Hematopoietic multipotent progenitor cell treated with erythropoietin and hydrocortisone succinate and interleukin-3 and kit ligand, for 4 days (in vitro differentiated cells): ENCODE data around the gene F7.
A peak's percentile ranks its signal among the peaks of the same experiment; 100 is the strongest.

Experiments
- DNase-seq: peaks from one replicate; pipeline ENCODE4 v3.0.0-alpha.2; 2015

The F7 gene

DNA sequence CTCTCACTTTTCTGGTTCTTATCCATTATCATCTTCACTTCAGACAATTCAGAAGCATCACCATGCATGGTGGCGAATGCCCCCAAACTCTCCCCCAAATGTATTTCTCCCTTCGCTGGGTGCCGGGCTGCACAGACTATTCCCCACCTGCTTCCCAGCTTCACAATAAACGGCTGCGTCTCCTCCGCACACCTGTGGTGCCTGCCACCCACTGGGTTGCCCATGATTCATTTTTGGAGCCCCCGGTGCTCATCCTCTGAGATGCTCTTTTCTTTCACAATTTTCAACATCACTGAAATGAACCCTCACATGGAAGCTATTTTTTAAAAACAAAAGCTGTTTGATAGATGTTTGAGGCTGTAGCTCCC lies 14.2 kb downstream of the F7 start:
- DNase-seq: no peak

DNA sequence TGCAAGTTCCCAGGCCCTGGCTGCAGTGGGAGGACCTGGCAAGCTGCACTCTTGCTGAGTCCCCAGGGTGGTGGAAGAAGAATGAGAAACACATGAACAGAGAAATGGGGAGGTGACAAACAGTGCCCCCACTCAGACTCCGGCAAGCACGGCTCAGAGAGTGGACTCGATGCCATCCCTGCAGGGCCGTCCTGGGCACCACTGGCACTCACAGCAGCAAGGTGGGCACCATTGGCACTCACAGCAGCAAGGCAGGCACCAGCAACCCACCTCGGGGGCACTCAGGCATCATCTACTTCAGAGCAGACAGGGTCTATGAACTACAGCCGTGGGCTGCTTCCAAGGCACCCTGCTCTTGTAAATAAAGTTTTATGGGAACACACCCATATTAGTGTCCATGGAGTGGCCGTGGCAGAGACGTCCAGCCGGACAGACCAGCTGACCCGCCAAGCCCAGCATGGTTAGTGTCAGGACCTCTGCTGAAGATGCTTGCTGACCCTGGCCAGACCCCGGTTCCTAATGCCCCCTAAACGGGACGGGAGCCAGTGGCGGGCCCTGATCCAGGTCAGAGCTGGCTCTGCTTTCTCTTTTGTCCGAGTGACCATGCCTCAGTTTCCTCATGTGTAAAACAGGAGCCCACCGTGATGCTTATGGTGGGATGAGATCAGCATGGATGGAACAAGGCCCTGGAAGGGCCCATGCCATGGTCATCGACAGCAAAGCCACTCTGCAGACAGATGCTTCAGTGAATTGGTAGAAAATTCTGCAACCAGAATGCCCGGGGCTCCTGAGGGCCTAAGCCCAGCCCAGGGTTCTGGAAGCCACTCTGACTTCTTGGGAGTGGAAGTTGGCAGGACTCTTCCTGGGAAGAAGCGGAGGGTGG lies 14.9 kb downstream of the F7 start:
- DNase-seq: no peak

DNA sequence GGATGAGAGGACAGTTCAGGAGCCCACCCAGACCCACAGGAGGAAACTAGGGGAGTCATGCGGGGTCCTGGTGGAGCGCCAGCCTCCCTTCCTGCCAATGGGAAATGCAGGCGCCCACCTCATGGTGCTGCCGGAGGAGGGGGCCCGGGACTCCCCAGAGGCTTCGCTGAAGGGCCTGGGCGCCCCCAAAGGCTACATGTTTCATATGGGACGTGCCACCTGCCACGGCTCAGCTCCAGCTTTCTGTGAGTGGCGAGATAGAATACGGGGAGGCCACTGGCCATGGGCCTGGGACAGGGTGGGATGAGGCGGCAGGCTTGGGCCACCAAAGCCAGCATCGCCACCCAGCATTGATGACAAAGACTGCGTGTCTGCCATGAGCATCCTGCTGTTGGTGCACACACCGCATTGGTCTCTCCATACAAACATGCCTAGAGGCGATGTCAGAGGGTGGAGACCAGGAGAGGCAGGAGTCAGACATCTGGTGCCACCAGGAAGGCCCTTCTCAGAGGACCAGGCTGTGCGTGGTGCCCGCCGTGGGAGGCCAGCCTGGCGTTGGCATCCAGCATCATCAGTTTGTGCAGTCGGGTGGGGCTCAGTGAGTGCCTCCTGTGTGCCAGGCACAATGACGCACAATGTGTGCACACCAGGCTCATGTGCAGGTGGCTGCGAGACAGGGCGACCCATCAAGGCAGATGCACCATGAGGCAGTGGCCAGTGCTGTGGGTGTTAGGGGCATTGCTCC lies 15.8 kb downstream of the F7 start:
- no peak for DNase-seq

DNA sequence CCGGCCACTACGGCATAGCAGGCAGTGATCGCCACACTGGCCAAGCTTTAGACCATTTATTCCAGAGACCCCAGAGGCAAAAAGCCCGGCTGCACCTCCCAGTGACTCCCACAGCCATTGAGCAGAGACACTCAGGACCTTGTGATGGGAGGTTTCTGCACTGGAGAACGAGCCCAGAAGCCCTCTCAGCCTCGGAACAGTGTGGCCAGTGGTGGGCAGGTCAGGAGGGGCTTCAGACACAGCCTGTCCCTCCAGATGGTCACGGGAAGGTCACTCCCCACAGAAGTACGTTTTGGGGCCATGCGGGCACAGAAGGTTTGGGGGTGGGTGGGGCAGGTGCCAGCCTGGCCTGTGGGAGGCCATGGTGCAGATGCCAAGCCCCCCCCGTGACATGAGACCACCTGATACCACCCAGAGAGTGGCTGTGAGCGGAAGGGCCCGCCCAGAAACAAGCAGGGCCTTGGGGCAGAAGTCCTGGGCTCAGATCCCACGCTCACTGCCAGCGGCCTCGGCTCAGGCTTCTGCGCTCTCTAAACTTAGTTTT lies 16.4 kb downstream of the F7 start:
- no peak for DNase-seq

DNA sequence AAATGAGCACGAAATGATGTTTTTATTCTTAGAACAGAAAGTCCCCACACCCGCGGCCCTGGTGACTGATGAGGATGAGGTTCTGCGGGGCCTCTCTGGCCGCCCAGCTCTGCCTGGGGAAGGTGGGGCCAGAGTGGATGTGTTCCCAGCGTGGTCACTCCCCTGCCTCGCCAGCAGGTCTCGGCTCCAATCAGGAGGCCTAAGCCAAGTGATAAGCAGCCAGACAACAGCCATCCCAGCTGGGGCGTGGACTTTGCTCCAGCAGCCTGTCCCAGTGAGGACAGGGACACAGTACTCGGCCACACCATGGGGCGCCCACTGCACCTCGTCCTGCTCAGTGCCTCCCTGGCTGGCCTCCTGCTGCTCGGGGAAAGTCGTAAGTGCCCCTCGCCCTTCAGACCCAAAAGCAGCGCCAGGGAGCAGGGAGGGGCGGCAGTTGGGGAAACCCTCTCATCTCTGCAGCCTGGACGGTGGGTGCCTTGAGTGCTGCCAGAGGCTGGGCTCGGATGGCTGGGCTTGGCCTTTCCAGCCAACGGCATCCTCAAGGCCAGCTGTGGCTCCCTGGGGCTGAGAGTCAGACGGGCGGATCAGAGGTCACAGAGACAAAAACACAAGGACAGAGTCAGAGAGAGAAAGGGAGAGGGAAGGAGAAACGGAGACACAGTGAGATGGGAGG lies 17.1 kb downstream of the F7 start, which contains the start of gene F10:
F10 (plus strand) TSS at position 250 of the 676 bp plus-strand sequence; CDS start at position 307, 57 bp downstream.
- no peak for DNase-seq

DNA sequence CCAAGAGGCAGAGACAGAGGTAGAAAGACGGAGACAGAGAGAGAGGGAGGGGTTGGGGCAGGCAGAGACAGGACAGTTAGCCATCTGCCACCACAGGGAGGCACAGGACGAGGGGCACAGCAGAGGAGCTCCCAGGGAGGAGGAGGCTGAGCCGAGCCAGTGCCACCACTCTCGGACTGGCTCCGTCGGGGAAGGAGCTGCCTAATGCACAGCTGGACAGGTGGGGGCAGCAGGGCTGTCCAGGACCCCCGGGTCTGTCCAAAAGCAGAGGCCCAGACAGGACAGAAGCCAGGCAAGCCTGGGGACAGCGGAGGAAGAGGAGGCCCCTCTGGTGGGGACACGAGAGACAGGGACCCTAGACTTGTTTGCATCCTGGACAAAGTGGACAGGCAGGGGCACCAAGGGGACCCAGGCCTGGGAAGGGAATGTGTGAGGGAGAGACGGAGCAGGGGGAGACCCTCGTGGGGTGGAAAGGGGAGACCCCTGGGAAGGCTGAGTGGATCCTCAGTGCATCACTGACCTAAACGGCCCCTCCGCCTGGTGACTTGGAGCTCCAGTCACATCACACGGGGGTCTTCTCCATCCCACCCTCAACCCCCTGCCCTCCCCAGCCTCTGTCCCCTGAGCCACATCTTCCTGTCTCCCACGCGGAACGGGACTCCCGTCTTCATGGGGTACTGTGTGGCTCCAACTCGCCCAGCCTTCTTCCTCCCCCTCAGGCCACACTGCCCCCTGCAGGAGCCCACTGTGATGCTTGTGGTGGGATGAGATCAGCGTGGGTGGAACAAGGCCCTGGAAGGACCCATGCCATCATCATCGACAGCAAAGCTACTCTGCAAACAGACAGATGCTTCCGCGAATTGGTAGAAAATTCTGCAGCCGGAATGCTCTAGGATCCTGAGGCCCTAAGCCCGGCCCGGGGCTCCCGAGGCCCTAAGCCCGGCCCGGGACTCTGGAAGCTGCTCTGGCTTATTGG lies 17.9 kb downstream of the F7 start:
- peak; percentile 48 for DNase-seq

DNA sequence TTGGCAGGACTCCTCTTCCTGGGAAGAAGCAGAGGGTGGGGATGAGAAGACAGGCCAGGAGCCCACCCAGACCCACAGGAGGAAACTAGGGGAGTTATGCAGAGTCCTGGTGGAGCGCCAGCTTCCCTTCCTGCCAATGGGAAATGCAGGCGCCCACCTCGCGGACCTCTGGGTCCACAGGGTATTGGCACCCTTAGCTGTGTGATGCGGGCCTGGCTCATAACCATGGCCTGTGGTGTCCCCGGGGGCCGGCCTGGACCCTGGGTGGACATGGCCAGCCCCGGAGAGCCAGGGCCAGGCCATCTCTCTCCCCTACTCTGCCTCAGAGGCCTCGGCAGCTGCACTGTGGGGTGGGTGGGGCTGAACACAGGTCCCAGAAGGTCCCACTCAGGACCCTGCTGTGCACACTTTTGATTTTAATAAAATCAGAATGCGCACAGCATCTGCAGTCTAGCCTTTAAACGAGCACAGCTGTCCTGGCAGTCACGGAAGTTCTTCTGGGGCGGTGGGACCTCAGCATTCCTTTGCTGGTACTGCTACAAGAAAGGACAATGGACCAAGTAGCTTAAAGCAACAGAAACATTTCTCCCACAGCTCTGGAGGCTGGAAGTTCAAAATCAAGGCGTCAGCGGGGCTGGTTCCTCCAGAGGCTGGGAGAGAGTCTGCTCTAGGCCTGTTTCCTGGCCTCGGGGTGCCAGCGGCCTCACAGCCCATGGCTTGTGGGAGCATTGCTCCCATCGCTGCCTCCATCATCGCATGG lies 18.8 kb downstream of the F7 start:
- no peak for DNase-seq

DNA sequence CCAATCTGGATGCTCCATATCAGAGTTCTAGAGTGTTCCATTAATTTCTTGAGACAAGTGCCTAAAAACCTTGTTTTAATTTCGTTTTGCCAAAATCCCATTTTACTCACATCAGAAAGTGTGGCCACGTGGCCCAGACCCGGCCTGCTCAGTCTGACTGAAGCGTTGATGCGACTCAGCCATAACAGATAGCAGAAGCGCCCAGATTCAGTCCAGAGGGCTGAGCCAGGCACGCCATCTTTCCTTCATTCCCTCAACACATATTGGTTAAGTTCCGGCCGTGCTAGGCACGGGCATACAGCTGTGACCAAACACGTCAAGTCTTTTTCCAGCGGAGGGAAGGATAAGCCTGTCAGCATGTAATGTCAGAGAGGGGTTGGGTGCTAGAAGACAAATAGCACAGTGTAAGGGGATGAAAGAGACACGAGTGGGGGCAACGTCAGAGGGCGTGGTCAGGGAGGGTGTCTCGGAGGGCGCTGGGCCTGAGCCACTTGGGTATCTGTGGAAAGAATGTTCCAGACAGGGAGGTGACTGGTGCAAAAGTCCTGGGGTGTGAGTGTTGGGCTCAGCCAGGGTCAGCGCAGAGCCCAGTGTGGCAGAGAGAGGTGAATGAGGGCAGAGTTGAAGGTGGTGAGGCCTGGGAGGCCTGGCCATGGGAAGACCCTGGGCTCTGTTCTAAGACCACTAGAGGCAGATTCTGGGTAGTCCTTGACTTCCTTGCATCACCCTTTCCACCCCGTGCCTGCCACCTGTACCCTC lies 20.1 kb downstream of the F7 start:
- no peak for DNase-seq

DNA sequence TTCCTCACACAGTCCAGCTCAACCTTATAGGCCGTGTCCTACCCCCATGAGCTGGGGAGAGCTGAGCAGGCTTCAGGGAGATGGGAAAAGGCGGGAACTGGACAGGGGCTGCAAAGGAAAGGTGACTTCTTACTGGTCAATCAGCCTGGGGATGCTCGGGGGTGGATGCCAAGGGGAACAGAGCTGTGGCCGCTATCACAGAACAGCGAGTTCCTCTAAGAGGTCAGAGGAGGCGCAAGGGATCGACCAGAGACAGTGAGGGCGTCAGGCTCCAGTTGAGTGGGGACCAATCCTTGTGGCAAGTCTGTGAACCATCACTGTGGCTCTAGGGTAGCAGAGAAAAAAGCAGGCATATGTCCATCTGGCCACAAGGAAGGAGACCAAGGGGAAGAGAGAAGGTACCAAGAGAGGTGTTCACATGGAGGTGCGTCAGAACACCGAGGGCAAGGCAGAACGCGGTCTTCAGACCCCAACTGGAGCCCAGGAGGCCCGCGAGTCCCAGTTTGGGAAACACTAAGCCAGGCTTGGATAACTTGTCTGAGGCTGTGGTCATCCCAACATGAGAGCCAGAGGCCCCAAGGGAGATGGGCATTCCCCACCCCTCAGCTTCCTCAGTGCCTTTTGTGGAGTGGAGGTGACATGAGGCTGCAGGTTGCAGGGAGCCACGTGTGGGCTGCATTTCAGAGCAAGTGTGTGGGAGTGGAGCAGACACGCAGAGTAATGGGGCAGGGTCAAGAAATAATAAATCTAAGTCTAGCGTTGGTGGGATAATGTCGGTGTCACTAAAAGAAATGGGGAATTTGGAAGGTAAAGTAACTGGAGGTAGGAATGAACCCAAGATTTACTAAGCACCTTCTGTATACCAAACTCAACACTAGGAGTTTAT lies 20.9 kb downstream of the F7 start:
- no peak for DNase-seq

DNA sequence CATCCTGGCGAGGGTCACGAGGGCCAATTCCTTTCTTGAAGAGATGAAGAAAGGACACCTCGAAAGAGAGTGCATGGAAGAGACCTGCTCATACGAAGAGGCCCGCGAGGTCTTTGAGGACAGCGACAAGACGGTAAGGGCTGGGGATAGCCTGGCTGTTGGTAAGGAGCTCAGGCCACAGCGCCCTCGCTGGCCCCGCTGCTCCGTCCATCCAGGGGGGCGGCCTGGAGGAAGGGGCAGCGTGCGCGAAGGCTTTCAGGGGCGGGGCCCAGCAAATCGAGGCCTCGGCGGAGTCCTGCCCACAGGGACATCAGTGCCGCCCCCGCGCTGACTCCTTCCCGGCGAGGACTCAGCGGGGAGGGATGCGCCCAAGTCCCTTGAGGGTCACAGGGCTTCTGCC lies 23.9 kb downstream of the F7 start:
- no peak for DNase-seq

DNA sequence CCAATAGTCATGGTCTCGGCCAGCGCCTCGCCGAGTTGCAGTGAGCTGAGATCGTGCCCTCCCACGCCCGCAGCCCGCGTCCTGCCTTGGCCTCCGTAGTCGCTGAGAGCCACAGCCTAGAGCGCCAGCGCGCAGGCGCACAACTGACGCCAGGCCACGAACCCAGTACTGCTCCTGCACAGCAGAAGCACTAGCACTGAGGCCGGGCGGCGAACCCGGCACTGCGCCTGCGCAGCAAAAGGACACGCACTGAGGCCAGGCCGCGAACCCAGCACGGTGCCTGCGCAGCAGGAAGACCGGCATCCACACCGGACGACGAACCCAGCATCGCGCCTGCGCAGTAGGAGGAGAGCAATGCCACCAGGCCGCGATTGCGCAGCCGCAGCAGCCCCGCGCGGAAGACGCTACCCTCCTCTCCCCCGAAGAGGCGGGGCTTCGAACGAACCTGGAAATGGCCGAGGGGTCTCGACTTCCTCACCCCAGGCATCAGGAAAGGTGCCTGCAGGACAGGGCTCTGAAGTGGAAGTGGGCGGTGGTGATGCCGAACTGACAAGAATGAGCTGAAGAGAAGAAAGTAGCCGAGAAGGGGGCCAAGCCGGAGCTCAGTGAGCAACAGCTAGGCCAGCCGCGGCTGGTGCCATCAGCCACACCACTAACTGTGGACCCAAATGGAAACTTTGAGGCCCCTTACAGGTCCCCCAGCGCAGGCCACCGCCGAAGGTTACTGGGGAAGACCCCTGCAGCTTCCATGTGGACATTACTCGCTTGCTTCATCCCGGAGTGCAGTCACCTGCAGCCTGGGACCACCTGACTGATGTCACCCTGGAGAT lies 24.5 kb downstream of the F7 start:
- peak; percentile 51 for DNase-seq

DNA sequence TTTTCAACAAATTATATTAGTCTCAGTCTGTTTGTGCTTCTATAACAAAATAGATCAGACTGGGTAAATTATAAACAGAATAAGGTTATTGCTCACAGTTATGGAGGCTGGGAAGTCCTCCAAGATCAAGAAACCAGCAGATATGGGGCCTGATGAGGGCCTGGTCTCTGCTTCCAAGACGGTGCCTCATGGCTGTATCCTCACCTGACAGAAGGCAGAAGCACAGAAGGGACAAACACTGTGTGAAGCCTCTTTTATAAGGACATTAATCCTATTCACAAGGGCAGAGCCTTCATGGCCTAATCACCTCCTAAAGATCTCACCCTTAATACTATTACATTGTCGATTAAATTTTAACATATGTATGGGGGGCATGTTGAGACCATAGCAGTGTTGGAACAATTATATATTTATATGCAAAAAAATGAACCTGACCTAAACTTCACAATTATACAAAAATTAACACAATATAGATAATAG lies 29.7 kb downstream of the F7 start:
- no peak for DNase-seq

DNA sequence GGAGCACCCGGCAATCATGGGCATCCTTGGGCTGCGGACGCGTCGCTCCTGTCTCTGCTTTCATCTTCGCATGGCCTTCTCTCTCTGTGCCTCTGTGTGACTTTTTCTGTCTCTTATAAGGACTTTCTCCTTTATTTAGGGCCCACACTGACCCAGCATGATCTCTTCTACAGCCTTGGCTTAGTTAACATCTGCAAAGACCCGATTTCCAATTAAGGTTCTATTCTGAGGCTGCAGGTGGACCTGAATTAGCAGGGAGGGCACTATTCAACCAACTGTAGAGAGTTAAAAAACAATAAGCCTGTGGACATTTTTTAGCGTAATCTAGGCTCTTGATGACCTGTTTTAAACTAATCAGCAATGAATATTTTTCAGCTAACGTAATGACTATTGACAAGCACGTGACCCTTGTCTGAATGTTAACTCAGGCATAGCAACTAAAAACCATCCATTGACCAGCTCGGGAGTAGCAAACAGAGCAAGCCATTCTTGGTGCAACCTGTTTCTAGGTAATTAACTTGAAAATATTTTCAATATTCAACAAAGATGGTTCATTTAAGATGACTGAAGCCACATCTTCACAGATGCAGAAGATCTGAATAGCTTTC lies 32.2 kb downstream of the F7 start:
- no peak for DNase-seq

DNA sequence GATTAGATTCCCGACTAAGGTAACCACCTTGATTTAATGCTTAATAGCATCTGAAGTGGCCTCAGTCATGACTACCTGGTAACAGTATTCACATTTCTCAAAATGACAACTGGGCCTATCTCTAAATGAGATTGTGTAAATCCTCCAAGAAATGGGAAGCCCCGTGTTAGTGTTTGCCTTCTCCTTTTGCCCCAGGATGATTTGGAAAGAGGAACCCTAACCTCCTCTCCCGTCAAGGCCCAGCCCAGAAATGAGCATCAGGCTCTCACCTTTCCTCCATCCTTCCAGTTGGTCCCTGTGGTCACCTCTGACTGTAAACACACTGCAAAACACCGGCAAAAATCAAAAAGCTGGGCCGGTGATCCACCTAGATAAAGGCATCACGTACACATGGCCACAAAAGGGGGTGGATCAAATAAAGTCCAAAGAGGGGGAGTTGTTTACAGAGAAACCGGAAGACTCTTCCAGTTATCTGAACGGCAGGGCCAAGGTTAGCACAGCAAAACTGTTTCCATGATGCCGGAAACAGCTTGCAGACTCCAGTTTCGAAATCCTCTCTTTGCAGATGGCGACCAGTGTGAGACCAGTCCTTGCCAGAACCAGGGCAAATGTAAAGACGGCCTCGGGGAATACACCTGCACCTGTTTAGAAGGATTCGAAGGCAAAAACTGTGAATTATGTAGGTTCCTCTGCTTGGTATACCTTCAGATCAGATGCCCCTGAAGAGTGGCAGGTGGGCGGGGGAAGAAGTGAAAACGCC lies 33.4 kb downstream of the F7 start:
- no peak for DNase-seq

DNA sequence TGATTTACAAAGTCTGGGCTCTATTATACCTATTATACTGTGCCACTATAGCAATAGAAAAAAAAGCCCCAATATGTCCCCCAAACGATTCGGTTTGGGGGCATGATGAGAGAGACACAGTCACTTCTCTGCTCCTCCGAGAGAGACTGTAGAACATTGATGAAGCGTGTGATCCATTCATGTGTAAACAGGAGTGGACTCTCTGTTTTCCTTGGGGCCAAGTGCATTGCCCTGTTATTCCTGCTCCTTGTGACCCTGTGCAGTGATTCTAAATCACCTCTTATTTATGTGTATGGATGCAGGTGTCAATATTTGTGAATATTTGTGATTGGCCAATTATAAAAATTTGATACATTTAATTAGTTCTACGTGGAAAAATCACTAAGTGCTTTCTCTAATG lies 34.0 kb downstream of the F7 start:
- DNase-seq: no peak

DNA sequence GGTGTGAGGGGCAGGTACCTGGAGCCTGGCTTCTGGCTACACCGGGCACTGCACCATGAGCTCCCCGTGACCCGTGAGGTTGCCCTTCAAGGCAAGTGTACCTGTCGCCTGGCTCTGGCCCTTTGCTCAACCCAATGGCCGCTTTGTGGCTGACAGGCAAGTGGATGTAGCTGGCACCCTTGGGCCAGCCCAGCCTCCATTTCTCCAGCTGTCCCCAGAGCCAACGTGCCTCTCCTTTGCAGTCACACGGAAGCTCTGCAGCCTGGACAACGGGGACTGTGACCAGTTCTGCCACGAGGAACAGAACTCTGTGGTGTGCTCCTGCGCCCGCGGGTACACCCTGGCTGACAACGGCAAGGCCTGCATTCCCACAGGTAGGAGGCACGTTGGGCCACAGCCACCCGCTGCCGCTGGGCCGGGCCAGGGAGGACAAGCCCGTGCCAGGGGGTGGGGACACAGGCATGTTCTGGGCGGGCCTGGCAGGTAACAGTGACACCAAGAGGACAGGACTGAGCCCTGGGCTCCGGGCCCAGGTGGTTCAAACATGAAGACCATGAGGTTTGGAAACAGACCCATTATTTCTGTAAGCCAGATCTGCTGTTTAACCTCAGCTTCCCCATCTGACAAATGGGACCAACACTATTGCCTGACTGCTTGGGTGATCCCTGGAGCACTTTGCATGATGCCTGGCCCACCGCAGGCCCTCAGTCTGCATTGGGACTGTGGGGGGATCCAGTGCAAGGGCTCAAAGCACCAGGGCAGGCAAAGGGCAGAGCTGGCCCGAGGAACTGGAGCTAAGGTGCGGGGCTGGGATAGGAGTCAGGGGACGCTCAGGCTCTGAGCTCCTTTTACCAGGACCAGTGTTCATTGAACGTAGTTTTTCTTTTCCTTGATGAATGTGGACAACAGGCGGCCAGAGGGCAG lies 35.3 kb downstream of the F7 start:
- no peak for DNase-seq
